GM19193 (cell line): ENCODE data around the gene ATAD3C.

Experiments used
- POLR2A ChIP-seq: IDR thresholded peaks from 4 replicates; pipeline ENCODE4 v1.6.1; 2011; ENCODE audit not compliant: insufficient read depth, insufficient read length; ENCODE audit errors: extremely low read depth

ATAD3C gene

GRCh38 chr1:1418464-1419362, 30.8 kb upstream of the ATAD3C start:
- TF ChIP-seq POLR2A = no peak

- no peak for TF ChIP-seq POLR2A
Observed at GRCh38 chr1:1419363-1419812, 30.1 kb upstream of the ATAD3C start.

- no peak for TF ChIP-seq POLR2A
Observed at GRCh38 chr1:1419813-1420653, 29.5 kb upstream of the ATAD3C start.

- TF ChIP-seq POLR2A = no peak
Observed at GRCh38 chr1:1420654-1421141, 28.8 kb upstream of the ATAD3C start.

GRCh38 chr1:1421147-1421906, 28.2 kb upstream of the ATAD3C start, which contains the start of gene ANKRD65:
Gene ANKRD65, minus strand, starts transcription at chr1:1421276. Its CDS starts 271 bp downstream, at chr1:1421005.
- no peak for TF ChIP-seq POLR2A

GRCh38 chr1:1421907-1422464, 27.5 kb upstream of the ATAD3C start:
- no peak for TF ChIP-seq POLR2A

GRCh38 chr1:1422465-1423244, 26.8 kb upstream of the ATAD3C start:
- no peak for TF ChIP-seq POLR2A

GRCh38 chr1:1423245-1423597, 26.3 kb upstream of the ATAD3C start:
- TF ChIP-seq POLR2A = no peak

- TF ChIP-seq POLR2A = no peak
Observed at GRCh38 chr1:1424707-1425106, 24.8 kb upstream of the ATAD3C start.

GRCh38 chr1:1425426-1425752, 24.1 kb upstream of the ATAD3C start:
- no peak for TF ChIP-seq POLR2A

- no peak for TF ChIP-seq POLR2A
Observed at GRCh38 chr1:1425753-1426495, 23.6 kb upstream of the ATAD3C start.

GRCh38 chr1:1426496-1427105, 22.9 kb upstream of the ATAD3C start:
- no peak for TF ChIP-seq POLR2A
